GM04504 (cell line): ENCODE measurements around the gene SAMD4B.

ENCODE experiments used
- DNase-seq: peaks from one replicate; pipeline ENCODE4 v3.0.0-alpha.2; 2012; ENCODE audit warnings: low read depth

Gene SAMD4B

DNA sequence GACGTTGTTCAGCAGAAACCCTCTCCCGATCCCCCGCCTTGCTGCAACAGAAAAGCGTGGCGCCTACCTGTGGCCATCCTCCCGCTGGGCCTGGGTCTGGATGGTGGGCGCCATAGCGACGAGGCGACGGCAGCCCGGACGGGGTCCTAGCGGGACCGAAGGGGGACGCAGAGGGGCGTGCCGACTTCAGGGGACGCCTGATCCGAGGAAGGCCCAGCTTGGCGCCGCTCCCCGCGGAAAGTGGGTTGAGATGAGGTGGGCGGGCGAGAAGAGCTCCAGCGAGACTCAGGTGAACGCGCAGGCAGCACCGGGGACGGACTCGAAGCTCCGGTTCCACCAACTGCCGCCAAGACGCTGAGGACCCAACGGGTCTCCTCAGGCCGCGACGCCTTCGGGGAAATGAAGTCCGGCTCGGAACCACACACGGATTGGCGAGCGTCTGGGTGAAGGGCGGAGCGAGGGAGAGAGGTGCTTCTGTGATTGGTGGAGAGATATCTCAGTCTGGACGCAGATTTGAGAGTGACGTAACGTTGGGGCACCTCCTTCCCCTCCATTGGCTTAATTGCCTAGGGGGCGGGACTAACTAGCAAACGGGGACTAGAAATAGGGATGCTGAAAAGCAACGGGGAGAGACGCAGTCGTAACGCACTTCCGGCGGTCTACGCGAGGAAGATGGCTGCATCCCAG, 48.7 kb downstream of the SAMD4B start, which contains the start of the genes MED29 and PAF1:
TSS of gene MED29 (plus strand) at position 628 of the 687 bp plus-strand sequence. CDS start at position 673, 45 bp downstream.
TSS of gene PAF1 (minus strand) at position 356 of the 687 bp plus-strand sequence. CDS start at position 114, 242 bp downstream.
- peak; percentile 100 for DNase-seq

DNA sequence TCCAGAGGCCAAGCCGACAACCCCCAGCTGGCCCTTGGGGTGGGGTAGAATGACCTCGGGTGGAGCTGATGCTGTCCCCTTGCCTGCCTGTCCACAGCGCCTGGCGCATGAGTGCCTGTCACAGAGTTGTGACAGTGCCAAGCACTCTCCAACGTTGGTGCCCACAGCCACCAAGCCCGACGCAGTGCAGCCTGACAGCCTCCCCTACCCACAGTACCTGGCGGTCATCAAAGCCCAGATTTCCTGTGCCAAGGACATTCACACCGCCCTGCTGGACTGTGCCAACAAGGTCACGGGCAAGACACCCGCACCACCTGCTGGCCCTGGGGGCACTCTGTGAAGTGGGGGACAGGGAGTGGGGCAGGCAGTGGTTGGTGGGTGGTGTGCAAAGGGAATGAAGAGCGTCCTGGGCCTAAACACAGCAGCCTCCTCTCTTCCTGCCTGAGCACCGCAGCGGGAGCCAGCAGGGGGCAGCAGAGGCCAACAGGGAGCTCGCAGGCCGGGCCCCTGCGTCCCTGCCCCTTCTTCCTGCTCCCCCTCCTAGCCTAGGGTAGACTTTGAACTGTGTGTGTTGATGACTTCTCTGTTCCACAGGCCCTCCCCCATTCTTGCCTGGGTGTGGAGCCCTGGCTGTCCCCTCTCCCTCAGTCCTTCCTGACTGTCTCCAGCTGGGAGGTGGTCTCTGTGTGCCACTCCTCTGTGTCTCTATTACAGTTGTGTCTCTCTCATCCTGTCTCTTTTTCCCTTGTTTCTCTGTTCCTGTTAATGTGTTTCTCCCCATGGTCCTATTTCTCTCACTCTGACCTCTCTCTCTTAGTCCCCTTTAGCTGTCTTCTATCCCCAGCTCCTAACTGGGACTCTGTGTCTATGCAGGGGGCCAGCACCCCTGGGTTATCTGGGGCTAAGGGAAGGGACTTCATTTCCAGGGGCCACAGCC, 55.4 kb downstream of the SAMD4B start:
- DNase-seq, result no peak

- peak; percentile 82 for DNase-seq
Measured at GRCh38 chr19:39398297-39398864, 56.2 kb downstream of the SAMD4B start.

DNA sequence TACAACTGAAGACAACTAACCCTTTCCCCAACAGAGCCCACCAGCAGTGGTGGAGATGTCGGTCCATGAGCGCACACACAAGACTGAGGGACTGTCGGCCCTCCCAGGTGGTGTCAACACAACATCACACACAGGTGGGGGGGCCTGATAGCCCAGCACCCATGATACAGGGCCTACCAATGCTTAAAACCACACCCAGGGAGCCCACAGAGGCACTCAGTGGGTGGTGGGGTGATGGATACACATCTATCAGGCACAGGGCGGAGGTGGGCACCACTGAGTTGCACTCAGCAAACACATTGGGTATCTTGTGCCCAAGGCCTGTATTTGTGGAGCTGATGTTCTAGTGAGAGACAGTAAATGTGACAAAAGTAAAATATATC, 57.4 kb downstream of the SAMD4B start:
- no peak for DNase-seq

DNA sequence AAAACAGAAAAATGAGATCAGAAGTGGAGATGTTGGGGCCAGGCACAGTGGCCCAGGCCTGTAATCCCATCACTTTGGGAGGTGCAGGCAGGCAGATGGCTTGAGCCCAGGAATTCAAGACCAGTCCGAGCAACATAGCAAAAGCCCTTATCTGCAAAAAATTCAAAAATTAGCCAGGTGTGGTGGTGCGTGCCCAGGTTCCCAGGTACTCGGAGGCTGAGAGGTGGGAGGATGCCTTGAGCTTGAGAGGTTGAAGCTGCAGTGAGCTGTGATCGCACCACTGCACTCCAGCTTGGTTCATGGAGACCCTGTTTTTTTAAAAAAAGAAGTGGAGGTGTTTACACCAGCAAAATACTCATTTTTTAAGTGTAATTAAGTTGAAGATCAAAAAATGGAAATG, 57.8 kb downstream of the SAMD4B start:
- DNase-seq, result no peak

- DNase-seq, result no peak
Measured at GRCh38 chr19:39401070-39401548, 58.9 kb downstream of the SAMD4B start.

DNA sequence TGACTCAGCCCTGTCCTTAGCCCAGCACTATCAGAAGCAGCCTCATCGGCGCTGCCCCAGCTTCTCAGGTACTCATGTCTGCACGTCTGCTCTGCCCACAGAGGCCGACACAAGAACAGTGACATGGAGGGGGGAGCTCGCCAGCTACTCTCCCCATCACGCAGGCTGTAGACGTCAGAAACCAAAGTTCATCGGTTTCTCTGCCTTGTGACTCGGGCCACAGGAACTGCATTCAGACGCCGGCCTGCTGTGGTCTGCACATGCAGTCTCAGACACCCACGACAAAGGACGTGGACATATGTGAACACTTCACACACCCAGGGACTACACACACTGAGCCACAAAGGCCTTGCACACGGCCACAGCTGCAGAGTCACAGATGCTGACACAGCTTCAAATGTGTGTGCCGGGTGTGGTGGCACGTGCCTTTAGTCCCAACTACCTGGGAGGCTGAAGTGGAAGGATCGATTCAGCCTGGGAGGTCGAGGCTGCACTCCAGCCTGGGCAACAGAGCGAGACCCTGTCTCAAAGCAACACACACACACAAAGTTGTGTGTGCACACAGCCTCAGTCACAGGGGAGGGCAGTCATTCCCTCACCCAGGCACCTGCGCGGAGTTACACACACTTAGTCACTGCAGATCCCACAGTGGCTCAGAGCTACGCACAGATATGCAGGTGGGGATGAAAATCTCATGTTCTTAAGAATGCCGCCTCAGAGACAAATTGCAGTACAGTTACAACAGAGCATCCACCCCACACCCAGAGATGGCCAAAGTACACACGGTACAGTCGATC, 59.5 kb downstream of the SAMD4B start:
- no peak for DNase-seq

- DNase-seq, result peak; percentile 85
Measured at GRCh38 chr19:39402346-39403300, 60.4 kb downstream of the SAMD4B start.

DNA sequence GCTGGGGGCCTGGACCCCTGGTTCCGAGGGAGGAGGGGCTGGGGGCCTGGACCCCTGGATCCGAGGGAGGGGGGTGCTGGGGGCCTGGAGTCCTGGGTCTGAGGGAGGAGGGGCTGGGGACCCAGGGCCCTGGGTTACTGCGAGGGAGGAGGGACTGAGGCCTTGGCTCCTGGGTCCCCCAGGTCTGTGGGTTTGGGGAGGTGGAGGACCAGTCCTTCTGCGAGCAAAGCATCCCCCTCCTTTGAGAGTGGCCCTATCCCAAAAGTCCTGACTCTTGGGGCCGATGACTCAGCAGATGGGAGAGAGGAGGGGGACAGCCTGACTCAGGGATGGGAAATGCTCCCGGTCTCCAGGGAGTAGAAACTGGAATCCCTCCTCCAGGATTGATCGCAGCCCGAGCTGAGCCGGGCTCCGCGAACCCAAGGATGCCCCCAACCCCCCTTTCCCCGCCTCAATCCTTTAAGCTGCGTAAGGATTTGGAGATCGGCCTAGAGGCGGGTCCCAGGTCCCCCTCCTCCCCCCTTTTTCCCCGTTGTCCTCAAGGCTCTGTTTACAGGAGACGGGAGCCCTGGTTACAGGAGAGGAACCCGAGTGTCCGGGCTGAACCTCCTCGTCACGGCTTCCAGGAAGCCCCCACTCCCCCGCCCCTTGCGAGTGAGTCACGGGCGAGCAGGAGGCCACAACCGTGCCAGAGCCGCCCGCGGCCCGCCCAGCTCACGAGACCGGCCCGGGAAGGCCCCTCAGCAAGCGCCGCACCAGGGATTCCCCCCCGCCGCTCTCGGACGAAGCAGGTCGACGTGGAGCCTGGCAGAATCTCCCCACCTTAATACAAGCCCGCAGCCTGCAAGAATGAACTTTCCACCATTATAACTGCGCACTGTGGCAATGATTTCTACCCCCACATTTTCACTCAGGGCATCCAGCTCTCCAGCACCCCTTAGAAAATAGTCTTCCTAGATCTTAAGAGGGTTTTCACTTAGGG, 61.4 kb downstream of the SAMD4B start:
- DNase-seq, result peak; percentile 100

DNA sequence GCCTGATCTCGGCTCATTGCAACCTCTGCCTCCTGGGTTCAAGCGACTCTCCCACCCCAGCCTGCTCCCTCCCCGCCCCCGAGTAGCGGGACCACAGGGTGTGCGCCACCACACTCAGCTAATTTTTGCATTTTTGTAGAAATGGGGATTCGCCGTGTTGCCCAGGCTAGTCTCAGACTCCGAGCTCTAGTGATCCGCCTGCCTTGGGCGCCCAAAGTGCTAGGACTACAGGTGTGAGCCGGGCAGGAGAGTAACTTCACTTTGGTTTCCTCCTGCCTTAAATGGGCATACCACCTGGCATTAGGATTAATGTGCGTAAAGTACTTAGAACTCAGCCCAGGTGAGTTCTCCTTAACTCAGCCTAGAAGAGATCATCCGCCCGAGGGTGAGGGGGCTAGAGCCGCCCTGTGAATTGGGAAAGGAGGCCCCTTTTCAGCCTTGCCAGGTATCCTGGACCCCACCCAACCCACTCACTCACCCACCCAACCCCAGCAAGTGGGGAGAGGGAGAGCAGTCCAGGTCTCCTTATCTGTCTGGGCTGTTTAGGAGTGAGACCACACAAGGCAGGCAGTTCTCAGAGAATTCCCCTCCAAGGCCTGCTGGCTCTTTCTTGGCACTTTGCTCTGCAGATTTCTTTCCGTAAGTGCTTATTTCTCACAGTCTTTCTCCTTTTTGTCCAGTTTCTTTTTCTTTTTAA, 63.2 kb downstream of the SAMD4B start:
- no peak for DNase-seq

GRCh38 chr19:39405958-39406655, 63.9 kb downstream of the SAMD4B start:
- DNase-seq, result no peak

GRCh38 chr19:39406656-39407409, 64.6 kb downstream of the SAMD4B start, which contains the start of gene ZFP36:
Gene ZFP36 (plus strand): TSS chr19:39406847. CDS start chr19:39406905, 58 bp downstream.
- peak; percentile 76 for DNase-seq

GRCh38 chr19:39407410-39407659, 65.1 kb downstream of the SAMD4B start:
- DNase-seq, result no peak

- DNase-seq, result no peak
Measured at GRCh38 chr19:39407660-39408391, 65.6 kb downstream of the SAMD4B start.

DNA sequence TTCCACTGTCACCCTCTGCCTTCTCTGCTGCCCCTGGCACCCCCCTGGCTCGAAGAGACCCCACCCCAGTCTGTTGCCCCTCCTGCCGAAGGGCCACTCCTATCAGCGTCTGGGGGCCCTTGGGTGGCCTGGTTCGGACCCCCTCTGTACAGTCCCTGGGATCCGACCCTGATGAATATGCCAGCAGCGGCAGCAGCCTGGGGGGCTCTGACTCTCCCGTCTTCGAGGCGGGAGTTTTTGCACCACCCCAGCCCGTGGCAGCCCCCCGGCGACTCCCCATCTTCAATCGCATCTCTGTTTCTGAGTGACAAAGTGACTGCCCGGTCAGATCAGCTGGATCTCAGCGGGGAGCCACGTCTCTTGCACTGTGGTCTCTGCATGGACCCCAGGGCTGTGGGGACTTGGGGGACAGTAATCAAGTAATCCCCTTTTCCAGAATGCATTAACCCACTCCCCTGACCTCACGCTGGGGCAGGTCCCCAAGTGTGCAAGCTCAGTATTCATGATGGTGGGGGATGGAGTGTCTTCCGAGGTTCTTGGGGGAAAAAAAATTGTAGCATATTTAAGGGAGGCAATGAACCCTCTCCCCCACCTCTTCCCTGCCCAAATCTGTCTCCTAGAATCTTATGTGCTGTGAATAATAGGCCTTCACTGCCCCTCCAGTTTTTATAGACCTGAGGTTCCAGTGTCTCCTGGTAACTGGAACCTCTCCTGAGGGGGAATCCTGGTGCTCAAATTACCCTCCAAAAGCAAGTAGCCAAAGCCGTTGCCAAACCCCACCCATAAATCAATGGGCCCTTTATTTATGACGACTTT, 66.4 kb downstream of the SAMD4B start:
- no peak for DNase-seq
